SW 1271 (cell line): ENCODE results near the gene PAK4.
"Not testable (repeated sequence)": the region's sequence is repeated elsewhere in the genome, so short reads cannot be mapped to it uniquely, and the experiment has no call there.

Experiments used
- DNase-seq, 2 experiments: peaks; one replicate each; lab custom pipeline; 2025; lab: John Stamatoyannopoulos, UW

Gene PAK4

GRCh38 chr19:39125554-39126311, at the start of gene PAK4:
TSS of gene PAK4 (plus strand) at chr19:39125786. CDS start at chr19:39169554, 43,768 bp downstream.
- peak; percentile 87 to 94 for DNase-seq

- no peak for DNase-seq
Observed at GRCh38 chr19:39077323-39077722, 48.3 kb upstream of the PAK4 start.

- peak; percentile 90 to 96 for DNase-seq
Observed at GRCh38 chr19:39078436-39079200, 47.0 kb upstream of the PAK4 start.

DNA sequence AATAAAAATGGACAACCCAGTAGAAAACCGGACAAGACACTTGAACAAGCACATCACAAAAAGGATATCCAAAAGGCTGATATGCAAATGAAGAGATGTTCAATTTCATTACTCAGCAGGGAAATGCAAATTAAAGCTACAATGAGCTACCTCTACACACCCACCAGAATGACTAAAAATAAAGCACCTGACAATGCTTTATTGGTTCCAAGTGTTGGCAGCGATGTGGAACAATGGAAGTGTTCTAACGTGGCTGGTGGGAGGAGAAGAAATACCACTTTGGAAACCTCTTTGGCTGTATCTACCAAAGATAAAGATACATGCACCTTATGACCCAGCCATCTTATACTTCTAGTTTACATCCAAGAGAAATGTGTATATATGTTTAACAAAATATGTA, 45.2 kb upstream of the PAK4 start:
- DNase-seq, result no peak

DNA sequence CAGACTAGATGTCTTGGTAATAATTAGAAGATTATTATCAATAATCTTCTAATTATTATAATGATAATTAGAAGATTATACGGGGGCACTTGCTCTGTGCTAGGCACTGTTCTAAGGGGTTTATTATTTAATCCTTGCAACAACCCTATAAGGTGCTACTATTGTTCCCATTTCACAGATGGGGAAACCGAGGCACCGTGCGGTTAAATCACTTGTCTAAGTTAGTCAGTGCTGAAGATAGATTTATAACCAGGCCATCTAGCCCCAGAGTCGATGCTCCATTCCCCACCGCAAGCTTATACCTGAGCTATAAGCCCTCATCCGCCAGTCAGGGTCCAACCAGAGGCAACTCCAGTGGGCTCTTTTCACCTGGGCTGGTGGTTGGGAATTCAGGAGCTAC, 43.4 kb upstream of the PAK4 start:
- no peak for DNase-seq

DNA sequence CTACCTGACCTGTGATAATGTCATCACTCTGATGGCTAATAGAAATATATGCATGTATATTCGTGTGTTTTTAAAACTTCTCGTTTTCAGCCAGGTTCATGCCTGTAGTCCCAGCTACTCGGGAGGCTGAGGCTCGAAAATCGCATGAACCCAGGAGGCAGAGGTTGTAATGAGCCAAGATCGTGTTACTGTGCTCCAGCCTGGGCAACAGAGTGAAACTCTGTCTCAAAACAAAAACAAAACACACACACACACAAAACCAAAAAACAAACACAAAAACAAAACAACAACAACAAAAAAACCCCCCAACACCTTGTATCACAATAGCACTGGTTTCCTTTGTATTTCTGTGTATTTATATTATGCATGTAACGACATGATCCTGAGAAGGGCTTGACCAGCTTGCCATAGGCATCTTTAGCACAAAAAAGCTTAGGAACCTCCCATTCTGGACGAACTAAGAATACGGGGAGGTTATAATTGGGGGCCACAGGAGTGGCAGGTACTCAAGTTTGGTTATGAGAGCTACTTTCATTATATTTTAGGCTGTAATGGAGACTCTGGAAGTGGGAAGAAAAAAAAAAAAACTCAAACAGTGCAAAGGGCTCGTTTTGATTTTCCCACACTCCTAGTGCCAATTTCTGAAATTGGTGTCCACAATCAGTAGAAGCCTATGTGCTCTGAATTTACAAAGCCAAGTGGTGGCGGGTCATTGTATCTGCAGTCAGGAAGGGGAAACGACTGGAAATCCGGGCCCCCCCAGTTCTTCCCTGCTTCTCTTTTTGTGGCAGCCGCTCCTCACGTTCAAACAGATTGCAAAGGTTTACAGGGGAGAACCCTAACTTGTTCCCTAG, 42.6 kb upstream of the PAK4 start:
- no peak for DNase-seq

- no peak for DNase-seq
Observed at GRCh38 chr19:39083599-39083982, 42.0 kb upstream of the PAK4 start.

GRCh38 chr19:39083983-39084731, 41.4 kb upstream of the PAK4 start, which contains the start of gene ACP7:
TSS of gene ACP7 (plus strand) at chr19:39084368. CDS start at chr19:39085270, 902 bp downstream.
- no peak for DNase-seq

DNA sequence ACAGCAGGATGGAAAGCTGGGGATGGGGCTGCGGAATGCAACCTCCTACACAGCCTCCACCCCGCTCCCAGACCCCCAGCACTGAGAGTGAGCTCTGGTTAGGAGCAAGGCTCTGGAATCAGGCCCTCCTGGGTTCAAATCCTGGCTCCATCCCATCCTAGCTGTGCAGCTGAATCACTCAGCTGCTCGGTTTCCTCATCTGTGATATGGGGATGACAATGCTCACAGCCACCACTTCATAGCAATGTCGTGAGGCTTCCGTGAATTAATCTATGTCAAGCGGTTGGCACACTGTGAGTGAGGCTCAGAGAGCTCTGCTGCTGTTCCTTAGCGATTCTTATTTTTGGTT, 40.9 kb upstream of the PAK4 start:
- no peak for DNase-seq

DNA sequence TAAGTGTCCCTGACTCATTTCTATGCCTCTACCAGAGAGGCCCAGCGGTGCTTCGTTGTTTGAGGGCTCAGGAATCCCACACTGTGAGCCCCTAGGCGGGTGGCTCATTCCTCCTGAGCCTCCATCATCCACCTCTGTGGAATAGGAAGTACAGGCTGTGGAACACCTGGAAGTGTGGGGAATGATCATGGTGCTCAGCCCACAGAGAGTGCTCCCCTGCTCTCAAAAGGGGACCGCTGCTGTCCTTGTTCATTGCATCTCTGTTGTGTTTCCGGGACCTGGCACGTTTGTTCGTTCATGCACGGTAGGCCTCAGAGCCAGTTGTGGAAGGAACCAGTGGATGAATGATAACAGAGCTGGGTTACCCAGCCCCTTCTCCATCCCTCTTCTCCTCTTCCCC, 40.2 kb upstream of the PAK4 start:
- DNase-seq, result no peak

- no peak for DNase-seq
Observed at GRCh38 chr19:39086386-39086785, 39.2 kb upstream of the PAK4 start.

DNA sequence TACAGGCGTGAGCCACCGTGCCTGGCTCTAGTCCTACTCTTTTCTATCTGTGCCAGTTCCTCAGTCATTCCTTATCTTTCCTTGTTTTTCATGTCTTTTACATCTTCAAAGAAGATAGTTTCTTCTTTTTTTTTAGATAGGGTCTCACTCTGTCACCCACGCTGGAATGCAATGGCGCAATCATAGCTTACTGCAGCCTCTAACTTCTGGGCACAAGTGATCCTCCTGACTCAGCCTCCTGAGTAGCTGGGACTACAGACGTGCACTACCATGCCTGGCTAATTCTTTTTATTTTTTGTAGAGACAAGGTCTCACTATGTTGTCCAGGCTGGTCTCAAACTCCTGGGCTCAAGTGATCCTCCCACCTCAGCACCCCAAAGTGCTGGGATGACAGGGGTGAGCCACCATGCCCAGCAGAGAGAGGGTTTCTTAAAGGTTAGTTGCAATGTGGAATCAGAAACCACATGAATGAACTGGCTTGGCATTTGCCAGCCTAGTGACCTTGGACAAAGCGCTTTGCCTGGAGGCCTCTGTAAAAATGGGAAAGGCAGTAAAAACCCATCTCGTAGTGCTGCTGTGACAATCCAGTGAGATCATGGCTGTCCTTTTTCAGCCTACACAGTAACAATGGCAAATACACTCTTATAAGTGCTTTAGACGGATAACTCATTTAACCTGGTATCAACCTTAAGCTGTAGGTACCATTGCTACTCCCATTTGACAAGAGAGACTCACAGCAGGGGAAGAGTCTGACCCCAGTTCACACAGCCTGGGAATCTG, 37.5 kb upstream of the PAK4 start:
- DNase-seq, result no peak

GRCh38 chr19:39090016-39090415, 35.6 kb upstream of the PAK4 start:
- DNase-seq, result not testable (repeated sequence)

DNA sequence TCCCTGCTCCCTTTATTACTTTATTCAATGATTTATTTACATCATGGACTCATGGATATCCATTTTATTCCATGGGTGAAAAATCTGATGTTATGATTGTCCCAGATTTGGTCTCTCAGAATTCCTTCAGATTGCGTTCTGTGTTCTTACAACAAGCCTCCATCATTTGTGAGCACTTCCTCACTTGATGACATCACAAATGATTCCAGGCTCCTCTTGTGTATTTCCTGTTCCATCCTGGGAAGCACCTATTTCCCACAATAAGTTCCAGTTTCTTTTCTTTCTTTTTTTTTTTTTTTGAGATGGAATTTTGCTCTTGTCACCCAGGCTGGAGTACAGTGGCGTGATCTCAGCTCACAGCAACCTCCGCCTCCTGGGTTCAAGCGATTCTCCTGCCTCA, 34.7 kb upstream of the PAK4 start:
- no peak for DNase-seq

DNA sequence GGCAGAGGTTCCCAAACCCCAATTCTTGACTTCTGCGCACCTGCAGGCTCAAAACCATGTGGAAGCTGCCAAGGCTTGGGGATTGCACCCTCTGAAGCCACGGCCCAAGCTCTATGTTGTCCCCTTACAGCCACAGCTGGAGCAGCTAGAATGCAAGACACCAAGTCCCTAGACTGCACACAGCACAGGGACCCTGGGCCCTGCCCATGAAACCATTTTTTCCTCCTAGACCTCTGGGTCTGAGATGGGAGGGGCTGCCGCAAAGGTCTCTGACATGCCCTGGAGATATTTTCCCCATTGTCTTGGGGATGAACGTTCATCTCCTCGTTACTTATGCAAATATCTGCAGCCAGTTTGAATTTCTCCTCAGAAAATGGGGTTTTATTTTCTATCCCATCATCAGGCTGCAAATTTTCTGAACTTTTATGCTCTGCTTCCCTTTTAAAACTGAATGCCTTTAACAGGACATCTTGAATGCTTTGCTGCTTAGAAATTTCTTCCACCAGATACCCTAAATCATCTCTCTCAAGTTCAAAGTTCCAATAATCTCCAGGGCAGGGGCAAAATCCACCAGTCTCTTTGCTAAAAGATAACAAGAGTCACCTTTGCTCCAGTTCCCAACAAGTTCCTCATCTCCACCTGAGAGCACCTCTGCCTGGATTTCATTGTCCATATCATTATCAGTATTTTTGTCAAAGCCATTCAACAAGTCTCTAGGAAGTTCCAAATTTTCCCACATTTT, 29.6 kb upstream of the PAK4 start:
- DNase-seq, result not testable (repeated sequence)

DNA sequence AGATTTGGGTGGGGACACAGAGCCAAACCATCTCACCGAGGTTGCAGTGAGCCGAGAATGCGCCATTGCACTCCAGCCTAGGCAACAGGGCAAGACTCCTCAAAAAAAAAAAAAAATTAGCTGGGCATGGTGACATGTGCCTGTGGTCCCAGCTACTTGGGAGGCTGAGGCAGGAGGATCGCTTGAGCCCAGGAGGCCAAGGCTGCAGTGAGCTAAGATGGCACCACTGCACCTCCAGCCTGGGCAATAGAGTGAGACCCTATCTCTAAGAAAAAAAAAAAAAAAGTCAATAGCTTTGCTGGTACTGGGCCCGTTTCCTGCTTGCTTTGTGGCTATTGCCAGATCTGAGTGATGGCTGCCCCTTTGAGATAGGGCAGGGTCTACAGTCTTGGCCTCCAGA, 28.3 kb upstream of the PAK4 start:
- DNase-seq, result no peak

DNA sequence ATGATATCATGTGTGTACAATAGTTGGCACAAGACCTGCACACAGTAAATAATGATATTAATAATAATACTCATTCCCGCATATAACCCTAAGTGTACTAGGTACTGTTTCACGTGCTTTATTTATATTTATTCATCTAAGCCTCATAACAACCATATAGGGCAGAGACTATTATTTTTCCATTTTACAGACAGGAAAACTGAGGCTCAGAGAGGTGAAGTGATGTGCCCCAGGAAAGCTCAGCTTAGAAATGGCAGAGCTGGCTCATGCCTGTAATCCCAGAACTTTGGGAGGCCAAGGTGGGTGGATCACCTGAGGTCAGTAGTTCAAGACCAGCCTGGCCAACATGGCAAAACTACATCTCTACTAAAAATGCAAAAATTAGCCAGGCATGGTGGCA, 27.9 kb upstream of the PAK4 start:
- no peak for DNase-seq

DNA sequence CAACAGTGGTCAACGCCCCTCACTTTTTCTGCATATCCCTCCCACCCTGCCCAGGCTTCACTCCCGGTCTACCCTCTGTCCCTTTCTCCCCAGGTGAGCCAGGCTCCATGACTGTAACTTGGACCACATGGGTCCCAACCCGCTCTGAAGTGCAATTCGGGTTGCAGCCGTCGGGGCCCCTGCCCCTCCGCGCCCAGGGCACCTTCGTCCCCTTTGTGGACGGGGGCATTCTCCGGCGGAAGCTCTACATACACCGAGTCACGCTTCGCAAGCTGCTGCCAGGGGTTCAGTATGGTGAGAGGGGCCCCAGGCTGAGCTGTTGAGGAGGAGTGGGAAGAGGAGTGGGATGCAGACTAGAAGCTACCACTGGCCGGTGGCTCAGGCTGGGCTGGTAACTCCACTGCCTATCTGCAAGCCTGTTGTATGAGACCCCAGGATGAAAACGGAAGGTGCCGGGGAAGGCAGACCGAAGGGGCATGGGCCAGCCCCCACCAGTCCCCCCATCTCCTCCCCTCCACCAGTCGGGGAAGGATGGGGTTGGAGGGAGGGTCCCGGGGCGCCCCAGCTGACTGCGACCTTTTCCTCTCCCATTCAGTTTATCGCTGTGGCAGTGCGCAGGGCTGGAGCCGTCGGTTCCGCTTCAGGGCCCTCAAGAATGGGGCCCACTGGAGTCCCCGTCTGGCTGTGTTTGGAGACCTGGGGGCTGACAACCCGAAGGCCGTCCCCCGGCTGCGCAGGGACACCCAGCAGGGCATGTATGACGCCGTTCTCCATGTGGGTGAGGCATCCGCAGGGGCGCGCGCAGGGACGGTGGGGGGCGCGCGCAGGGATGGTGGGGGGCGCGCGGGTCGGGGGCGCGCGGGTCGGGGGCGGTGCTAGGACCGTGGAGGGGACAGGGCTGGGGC, 27.0 kb upstream of the PAK4 start:
- DNase-seq, result no peak

GRCh38 chr19:39099341-39099740, 26.2 kb upstream of the PAK4 start:
- no peak for DNase-seq
